ENCODE results near the gene NDUFA8.

GRCh38 chr9:122179690-122180074, 20.1 kb upstream of the NDUFA8 start:
- no peak for TF ChIP-seq POLR2A (IDR thresholded peaks at IDR 0.05; ENCODE audit: low read depth)
- TF ChIP-seq, protein P1, sequence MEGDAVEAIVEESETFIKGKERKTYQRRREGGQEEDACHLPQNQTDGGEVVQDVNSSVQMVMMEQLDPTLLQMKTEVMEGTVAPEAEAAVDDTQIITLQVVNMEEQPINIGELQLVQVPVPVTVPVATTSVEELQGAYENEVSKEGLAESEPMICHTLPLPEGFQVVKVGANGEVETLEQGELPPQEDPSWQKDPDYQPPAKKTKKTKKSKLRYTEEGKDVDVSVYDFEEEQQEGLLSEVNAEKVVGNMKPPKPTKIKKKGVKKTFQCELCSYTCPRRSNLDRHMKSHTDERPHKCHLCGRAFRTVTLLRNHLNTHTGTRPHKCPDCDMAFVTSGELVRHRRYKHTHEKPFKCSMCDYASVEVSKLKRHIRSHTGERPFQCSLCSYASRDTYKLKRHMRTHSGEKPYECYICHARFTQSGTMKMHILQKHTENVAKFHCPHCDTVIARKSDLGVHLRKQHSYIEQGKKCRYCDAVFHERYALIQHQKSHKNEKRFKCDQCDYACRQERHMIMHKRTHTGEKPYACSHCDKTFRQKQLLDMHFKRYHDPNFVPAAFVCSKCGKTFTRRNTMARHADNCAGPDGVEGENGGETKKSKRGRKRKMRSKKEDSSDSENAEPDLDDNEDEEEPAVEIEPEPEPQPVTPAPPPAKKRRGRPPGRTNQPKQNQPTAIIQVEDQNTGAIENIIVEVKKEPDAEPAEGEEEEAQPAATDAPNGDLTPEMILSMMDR (IDR thresholded peaks at IDR 0.05), result no peak
- TF ChIP-seq EP300 (IDR thresholded peaks at IDR 0.05), result no peak
- TF ChIP-seq POLR2AphosphoS5 (IDR thresholded peaks at IDR 0.05), result no peak

Measured in esophagus muscularis mucosa (tissue), 4 donors.